ENCODE data around the gene ADORA3.

- TF ChIP-seq CTCF (IDR thresholded peaks at IDR 0.05): no peak
- TF ChIP-seq POLR2A (IDR thresholded peaks at IDR 0.05): no peak
Observed at GRCh38 chr1:111541721-111542120, 38.3 kb upstream of the ADORA3 start.

All from thyroid gland (tissue), 4 donors.